ENCODE measurements around the gene DSCAM.

The DSCAM gene

GRCh38 chr21:40386294-40386911 is 460.6 kb downstream of the DSCAM start:
- no peaks in the 10 kb centered on the region for H3K36me3 ChIP-seq (ENCODE audit: low read length)
- H3K27me3 ChIP-seq (ENCODE audit: low read length), result no peaks in the 10 kb centered on the region
- H3K9ac ChIP-seq (ENCODE audit: low read length), result no peak overlapping the region
- H3K9me3 ChIP-seq (ENCODE audit: insufficient read depth, low read length), result no peaks in the 10 kb centered on the region
- no peaks in the 10 kb centered on the region for H3K9me2 ChIP-seq (replicated peaks; ENCODE audit: insufficient read depth, low read length)
- no peaks in the 10 kb centered on the region for H3F3A ChIP-seq (ENCODE audit: insufficient read depth)
- H3K4me3 ChIP-seq (ENCODE audit: insufficient read depth, low read length, poor library complexity, severe bottlenecking), result no peak overlapping the region
- no peak for TF ChIP-seq EZH2phosphoT487 (conservative IDR thresholded peaks at IDR 0.05; ENCODE audit: low read length)
- peak; percentile 76 for TF ChIP-seq CTCF (IDR thresholded peaks at IDR 0.05; ENCODE audit: insufficient read depth, low read length, poor library complexity, severe bottlenecking)
- no peaks in the 10 kb centered on the region for H3K79me2 ChIP-seq (ENCODE audit: insufficient read depth, low read length)
- H2AFZ ChIP-seq (ENCODE audit: low read depth, low read length, severe bottlenecking), result no peak overlapping the region
- H3K27ac ChIP-seq (ENCODE audit: low read depth, low read length), result no peak overlapping the region
- no peaks in the 10 kb centered on the region for H4K20me1 ChIP-seq (ENCODE audit: low read depth, low read length)
- no peak overlapping the region for H3K4me2 ChIP-seq (ENCODE audit: low read depth, low read length, poor library complexity, severe bottlenecking)

- Histone ChIP-seq H3K9me2 (replicated peaks; ENCODE audit: insufficient read depth, low read length) (no peaks in the 10 kb centered on the region), H3K36me3 (ENCODE audit: low read length) (no peaks in the 10 kb centered on the region), H3K27me3 (ENCODE audit: low read length) (no peaks in the 10 kb centered on the region), H4K20me1 (ENCODE audit: low read depth, low read length) (no peaks in the 10 kb centered on the region), H3K79me2 (ENCODE audit: insufficient read depth, low read length) (no peaks in the 10 kb centered on the region), H3F3A (ENCODE audit: insufficient read depth) (no peaks in the 10 kb centered on the region), H3K27ac (ENCODE audit: low read depth, low read length) (no peak overlapping the region), H3K9ac (ENCODE audit: low read length) (no peak overlapping the region), H3K4me2 (ENCODE audit: low read depth, low read length, poor library complexity, severe bottlenecking) (no peak overlapping the region), H3K4me3 (ENCODE audit: insufficient read depth, low read length, poor library complexity, severe bottlenecking) (no peak overlapping the region), H2AFZ (ENCODE audit: low read depth, low read length, severe bottlenecking) (no peak overlapping the region), H3K9me3 (ENCODE audit: insufficient read depth, low read length) (no peaks in the 10 kb centered on the region)
- no peak for TF ChIP-seq CTCF (IDR thresholded peaks at IDR 0.05; ENCODE audit: insufficient read depth, low read length, poor library complexity, severe bottlenecking)
- TF ChIP-seq EZH2phosphoT487 (conservative IDR thresholded peaks at IDR 0.05; ENCODE audit: low read length), result no peak
Measured at GRCh38 chr21:40385883-40386282, 461.1 kb downstream of the DSCAM start.

GRCh38 chr21:40383951-40384350 is 463.0 kb downstream of the DSCAM start:
- TF ChIP-seq CTCF (IDR thresholded peaks at IDR 0.05; ENCODE audit: insufficient read depth, low read length, poor library complexity, severe bottlenecking) (no peak), EZH2phosphoT487 (conservative IDR thresholded peaks at IDR 0.05; ENCODE audit: low read length) (no peak)
- Histone ChIP-seq H3K27ac (ENCODE audit: low read depth, low read length) (no peak overlapping the region), H3F3A (ENCODE audit: insufficient read depth) (no peaks in the 10 kb centered on the region), H3K36me3 (ENCODE audit: low read length) (no peaks in the 10 kb centered on the region), H3K9me3 (ENCODE audit: insufficient read depth, low read length) (no peaks in the 10 kb centered on the region), H3K79me2 (ENCODE audit: insufficient read depth, low read length) (no peaks in the 10 kb centered on the region), H3K4me3 (ENCODE audit: insufficient read depth, low read length, poor library complexity, severe bottlenecking) (no peak overlapping the region), H3K4me2 (ENCODE audit: low read depth, low read length, poor library complexity, severe bottlenecking) (no peak overlapping the region), H3K9ac (ENCODE audit: low read length) (no peak overlapping the region), H2AFZ (ENCODE audit: low read depth, low read length, severe bottlenecking) (no peak overlapping the region), H4K20me1 (ENCODE audit: low read depth, low read length) (no peaks in the 10 kb centered on the region), H3K27me3 (ENCODE audit: low read length) (no peaks in the 10 kb centered on the region), H3K9me2 (replicated peaks; ENCODE audit: insufficient read depth, low read length) (no peaks in the 10 kb centered on the region)

Data from SU-DHL-6 (cell line).